GM13977 (cell line): ENCODE results near the gene RAB3IL1.

ENCODE experiments used
- DNase-seq: peaks from one replicate; pipeline ENCODE4 v3.0.0; 2012; ENCODE audit warnings: low spot score
- CTCF ChIP-seq: IDR thresholded peaks from 2 replicates; pipeline ENCODE4 v1.5.1; 2012; ENCODE audit warnings: mild to moderate bottlenecking, control low read depth; ENCODE audit not compliant: insufficient read depth; ENCODE audit errors: extremely low read depth, missing control alignments
- in situ Hi-C: fragments of 300-500 bp; cut with MboI; formaldehyde crosslinking; loops from one replicate; pipeline ENCODE4 v1.12.0; 2022; ENCODE audit warnings: low sequenced_read_pairs, low pct_unique_long_range_greater_than_20kb, mixed read lengths, inconsistent platforms; ENCODE audit not compliant: unreplicated experiment

Gene RAB3IL1

GRCh38 chr11:61926235-61926634 lies 8.9 kb upstream of the RAB3IL1 start:
- no peak for TF ChIP-seq CTCF
- in situ Hi-C loops: no loop called here

GRCh38 chr11:61925736-61926135 lies 8.4 kb upstream of the RAB3IL1 start:
- no peak for TF ChIP-seq CTCF
- in situ Hi-C loops: no loop called here
- no peak for DNase-seq

More at GRCh38 chr11:61926235-61926634, 8.9 kb upstream of the RAB3IL1 start:
- no peak for DNase-seq

GRCh38 chr11:61924064-61924455 lies 6.7 kb upstream of the RAB3IL1 start:
- DNase-seq: no peak
- in situ Hi-C loops: no loop called here
- no peak for TF ChIP-seq CTCF

- DNase-seq: no peak
- TF ChIP-seq CTCF: no peak
- in situ Hi-C loops: no loop called here
Observed at GRCh38 chr11:61923166-61924063, 6.0 kb upstream of the RAB3IL1 start.

- no peak for TF ChIP-seq CTCF
- no peak for DNase-seq
- in situ Hi-C loops: no loop called here
Observed at GRCh38 chr11:61922539-61922938, 5.2 kb upstream of the RAB3IL1 start.

DNA sequence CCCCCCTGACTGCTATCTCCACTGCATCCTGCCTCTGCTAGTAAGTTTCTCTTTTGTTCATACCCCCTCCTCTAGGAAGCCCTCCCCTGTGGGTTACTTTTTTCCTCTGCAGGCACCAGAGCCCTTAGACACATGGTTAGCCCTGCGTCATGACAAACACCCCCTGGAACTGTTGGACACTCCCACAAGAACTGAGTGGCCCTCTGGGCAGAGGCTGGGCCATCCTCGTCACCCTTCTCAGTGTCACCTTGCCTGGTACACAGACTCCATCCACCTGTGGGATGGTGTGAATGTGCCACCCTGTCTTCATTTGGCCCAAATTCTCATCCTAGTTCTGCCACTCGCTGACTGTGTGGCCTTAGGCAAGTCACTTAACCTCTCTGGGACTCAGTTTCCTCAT lies 4.1 kb upstream of the RAB3IL1 start:
- no peak for TF ChIP-seq CTCF
- DNase-seq: no peak
- in situ Hi-C loops: no loop called here
